Stomach (tissue), 9 donors: Measurements from ENCODE around the gene CDK5RAP3. TPM values are rescaled to one million over a fixed set of nuclear protein-coding genes. Genes with fewer than 3 reads are reported as not detected.
A peak's percentile ranks its signal among the peaks of the same experiment; 100 is the strongest.

ENCODE experiments used
- DNase-seq, 2 donors: peaks; one replicate each; pipeline versions ENCODE4 v3.0.0 to v3.0.0-alpha.2; 2013 to 2019
- H3K27ac ChIP-seq, 5 donors: fragments of 200-600 bp in 4 of 5; sonication (generic) in 4 of 5; one replicate each; pipeline ENCODE4 v1.5.1; 2013 to 2019; ENCODE audit warnings: mild to moderate bottlenecking in 1 of 5, moderate library complexity in 1 of 5
- H3K27me3 ChIP-seq, 3 donors: fragments of 200-600 bp; sonication (generic); one replicate each; pipeline ENCODE4 v1.5.1; 2017 to 2019; ENCODE audit warnings: mixed run types in 1 of 3
- H3K36me3 ChIP-seq, 4 donors: fragments of 200-600 bp; sonication (generic); 1 replicate in 3 of 4; 2 replicates in 1 of 4; pipeline ENCODE4 v1.5.1; 2016 to 2019
- H3K4me1 ChIP-seq, 4 donors: fragments of 200-600 bp; sonication (generic); one replicate each; pipeline ENCODE4 v1.5.1; 2016 to 2019
- H3K4me3 ChIP-seq, 4 donors: fragments of 200-600 bp; sonication (generic) in 3 of 4; one replicate each; pipeline ENCODE4 v1.5.1; 2016 to 2019; ENCODE audit warnings: mild to moderate bottlenecking in 1 of 4
- H3K9me3 ChIP-seq, 4 donors: fragments of 200-600 bp; sonication (generic); one replicate each; pipeline ENCODE4 v1.5.1; 2016 to 2019
- EP300 ChIP-seq: sonication (generic); formaldehyde crosslinking; IDR thresholded peaks from one replicate; pipeline ENCODE4 v1.6.1; 2017; ENCODE audit warnings: antibody characterized with exemption
- POLR2A ChIP-seq, 4 donors: fragments of 450-650 bp; IDR thresholded peaks; one replicate each; pipeline ENCODE4 v1.6.1; 2016; ENCODE audit warnings: antibody characterized with exemption in 4 of 4, control low read depth in 2 of 4, mild to moderate bottlenecking in 1 of 4, moderate library complexity in 1 of 4
- POLR2AphosphoS5 ChIP-seq, 3 donors: sonication (generic); formaldehyde crosslinking; IDR thresholded peaks; one replicate each; pipeline ENCODE4 v1.6.1; 2016; ENCODE audit warnings: antibody characterized with exemption in 3 of 3
- WGBS, 5 donors: extraction: QIAGEN DNeasy Blood & Tissue Kit in 3 of 5; methylation state at CpG; one replicate each; pipeline versions ENCODE4 v1.1.5 to v1.1.7; 2013 to 2018; 5-methylcytosine and 5-hydroxymethylcytosine counted together
- intact Hi-C: fragments of 100-400 bp; cut with DNase I; formaldehyde crosslinking; loops from one replicate; pipeline ENCODE4 v1.15.1; 2023; ENCODE audit warnings: low total_unique reads
- polyA plus RNA-seq, 3 donors: library from polyadenylated mRNA; stranded (reverse); fragments of 200-250 nt; gene quantifications; one replicate each; pipeline ENCODE4 v1.2.3, GENCODE V29; 2013
- total RNA-seq, 5 donors: library from RNA; depleted of rRNA; stranded (reverse); fragments of >200 nt; gene quantifications; one replicate each; pipeline versions ENCODE4 v1.1.0 to v1.2.3, GENCODE V29; 2014 to 2016
- TF ChIP-seq, protein P1 (sequence below), 7 experiments: fragments of 450-650 bp in 4 of 7; fragments of 200-600 bp in 3 of 7; sonication (generic) in 3 of 7; IDR thresholded peaks; one replicate each; pipeline ENCODE4 v1.5.1; 2016 to 2019; ENCODE audit warnings: antibody characterized with exemption in 7 of 7, control low read depth in 2 of 7, mild to moderate bottlenecking in 1 of 7
- donor health status: healthy with polysubstance abuse.
- donor health status: Bipolar disorder and iron deficiency.
- donor health status: healthy.

Gene CDK5RAP3
- total and polyA plus RNA-seq, 8 donors: 101 to 682 (median 277) TPM

DNA sequence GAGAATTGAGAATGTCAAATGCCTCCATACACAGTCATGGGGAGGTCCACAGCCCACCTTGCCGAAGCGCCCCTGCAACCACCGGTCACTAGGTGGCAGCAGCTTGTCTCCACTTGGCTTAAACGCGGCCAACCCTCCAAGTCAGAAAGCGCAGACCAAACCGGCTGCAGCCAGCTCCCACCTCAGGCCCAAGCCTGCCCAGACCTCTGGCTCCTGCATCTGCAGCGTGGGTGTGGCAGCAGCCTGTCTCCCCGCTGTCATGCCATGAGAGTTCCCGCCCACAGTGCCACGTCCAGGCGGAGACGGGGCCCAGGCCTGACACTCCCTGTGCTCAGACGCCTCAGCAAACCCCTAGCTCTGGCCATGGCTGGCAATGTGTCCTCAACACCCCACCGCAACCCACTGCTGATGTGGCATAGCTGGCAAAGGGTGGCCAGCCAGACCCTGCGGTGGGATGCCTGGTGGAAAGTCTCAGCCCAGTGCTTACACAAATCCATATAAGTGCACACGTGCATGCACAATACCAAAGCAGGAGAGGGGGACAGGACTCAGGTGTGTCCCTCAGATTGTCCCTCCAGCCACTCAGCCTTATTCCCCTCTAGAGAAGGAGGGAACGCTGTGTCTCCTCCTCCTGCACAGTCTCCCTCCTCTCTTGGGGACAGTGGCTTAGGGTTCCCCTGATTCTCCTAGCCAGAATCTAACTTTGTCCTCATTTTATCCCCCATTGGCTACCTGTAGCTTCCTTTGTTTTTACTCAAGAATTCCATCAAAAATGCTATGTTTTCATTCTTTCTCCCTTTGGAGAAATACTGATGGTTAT, 55.8 kb downstream of the CDK5RAP3 start:
- 17 to 44% (median 21%) methylated on average over 3 to 18 of the region's 18 CpGs for WGBS, 5 donors

GRCh38 chr17:48027322-48027981, 56.5 kb downstream of the CDK5RAP3 start:
- intact Hi-C loops: loop anchor here (5.0 kb wide), 2 partner anchors 50 to 100 kb away; no protein-coding TSS in a partner anchor
- no peaks in the 10 kb centered on the region for H3K36me3 ChIP-seq
- peaks cover 0 to 17% (median 11%) of the 10 kb centered on the region in 3 donors for H3K27me3 ChIP-seq
- H3K4me3 ChIP-seq: no peak overlapping the region
- H3K27ac ChIP-seq: no peak overlapping the region
- DNase-seq: no peak
- WGBS, 5 donors: 68 to 80% (median 76%) methylated on average over 11 to 12 of the region's 12 CpGs
- no peak for TF ChIP-seq POLR2A (IDR thresholded peaks at IDR 0.05)
- no peak for TF ChIP-seq EP300
- TF ChIP-seq, protein P1, sequence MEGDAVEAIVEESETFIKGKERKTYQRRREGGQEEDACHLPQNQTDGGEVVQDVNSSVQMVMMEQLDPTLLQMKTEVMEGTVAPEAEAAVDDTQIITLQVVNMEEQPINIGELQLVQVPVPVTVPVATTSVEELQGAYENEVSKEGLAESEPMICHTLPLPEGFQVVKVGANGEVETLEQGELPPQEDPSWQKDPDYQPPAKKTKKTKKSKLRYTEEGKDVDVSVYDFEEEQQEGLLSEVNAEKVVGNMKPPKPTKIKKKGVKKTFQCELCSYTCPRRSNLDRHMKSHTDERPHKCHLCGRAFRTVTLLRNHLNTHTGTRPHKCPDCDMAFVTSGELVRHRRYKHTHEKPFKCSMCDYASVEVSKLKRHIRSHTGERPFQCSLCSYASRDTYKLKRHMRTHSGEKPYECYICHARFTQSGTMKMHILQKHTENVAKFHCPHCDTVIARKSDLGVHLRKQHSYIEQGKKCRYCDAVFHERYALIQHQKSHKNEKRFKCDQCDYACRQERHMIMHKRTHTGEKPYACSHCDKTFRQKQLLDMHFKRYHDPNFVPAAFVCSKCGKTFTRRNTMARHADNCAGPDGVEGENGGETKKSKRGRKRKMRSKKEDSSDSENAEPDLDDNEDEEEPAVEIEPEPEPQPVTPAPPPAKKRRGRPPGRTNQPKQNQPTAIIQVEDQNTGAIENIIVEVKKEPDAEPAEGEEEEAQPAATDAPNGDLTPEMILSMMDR (IDR thresholded peaks at IDR 0.05): no peak
- TF ChIP-seq POLR2AphosphoS5 (IDR thresholded peaks at IDR 0.05): no peak
- peaks cover 34 to 48% (median 45%) of the 10 kb centered on the region in 4 donors for H3K4me1 ChIP-seq
- no peaks in the 10 kb centered on the region for H3K9me3 ChIP-seq

More for the DNA sequence above, 55.8 kb downstream of the CDK5RAP3 start:
- intact Hi-C loops: loop anchor here (5.0 kb wide), 2 partner anchors 51 to 101 kb away; no protein-coding TSS in a partner anchor
- Histone ChIP-seq H3K27me3 (peaks cover 0 to 17% (median 11%) of the 10 kb centered on the region in 3 donors), H3K27ac (peak overlapping the region in 1 of 5 donors; percentile 87), H3K4me1 (peaks cover 34 to 53% (median 46%) of the 10 kb centered on the region in 4 donors), H3K9me3 (no peaks in the 10 kb centered on the region), H3K4me3 (peak overlapping the region in 1 of 4 donors; percentile 14), H3K36me3 (no peaks in the 10 kb centered on the region)
- peak; percentile 83 to 97 for DNase-seq
- TF ChIP-seq EP300 (no peak), POLR2A (IDR thresholded peaks at IDR 0.05) (no peak), POLR2AphosphoS5 (IDR thresholded peaks at IDR 0.05) (peak in 1 of 3 donors; percentile 60)
- TF ChIP-seq, protein P1 (IDR thresholded peaks at IDR 0.05): peak in 5 of 7 experiments; percentile 77 to 86 (median 82)

- H3K9me3 ChIP-seq: no peaks in the 10 kb centered on the region
- 71 to 91% (median 88%) methylated on average over 1 of the region's 1 CpG for WGBS, 5 donors
Measured at GRCh38 chr17:48028736-48029135, 57.8 kb downstream of the CDK5RAP3 start.

GRCh38 chr17:48030531-48030930, 59.6 kb downstream of the CDK5RAP3 start:
- intact Hi-C loops: no loop called here
- H3K4me1 ChIP-seq: peaks cover 14 to 22% (median 16%) of the 10 kb centered on the region in 4 donors
- no peaks in the 10 kb centered on the region for H3K9me3 ChIP-seq
- no peaks in the 10 kb centered on the region for H3K27me3 ChIP-seq
- no peak overlapping the region for H3K27ac ChIP-seq
- TF ChIP-seq, protein P1 (IDR thresholded peaks at IDR 0.05): no peak
- TF ChIP-seq POLR2A (IDR thresholded peaks at IDR 0.05) (no peak), EP300 (no peak), POLR2AphosphoS5 (IDR thresholded peaks at IDR 0.05) (no peak)
- no peak overlapping the region for H3K4me3 ChIP-seq
- peaks cover 0 to 4% (median 0%) of the 10 kb centered on the region in 4 donors for H3K36me3 ChIP-seq
- DNase-seq: no peak
- WGBS, 5 donors: 34 to 53% (median 52%) methylated on average over 5 of the region's 5 CpGs

More at GRCh38 chr17:48028736-48029135, 57.8 kb downstream of the CDK5RAP3 start:
- H3K4me1 ChIP-seq: peaks cover 25 to 37% (median 33%) of the 10 kb centered on the region in 4 donors
- no peak overlapping the region for H3K4me3 ChIP-seq
- no peak for TF ChIP-seq POLR2A (IDR thresholded peaks at IDR 0.05)
- intact Hi-C loops: loop anchor here (5.0 kb wide), 2 partner anchors 49 to 99 kb away; no protein-coding TSS in a partner anchor
- DNase-seq: no peak
- peaks cover 0 to 3% (median 0%) of the 10 kb centered on the region in 4 donors for H3K36me3 ChIP-seq
- H3K27me3 ChIP-seq: peaks cover 0 to 6% (median 6%) of the 10 kb centered on the region in 3 donors
- H3K27ac ChIP-seq: no peak overlapping the region

Other genes starting within 250 kb of the CDK5RAP3 start
- under 1 TPM in 2 of 5 donors, not detected in 3; 0.29 to 0.55 TPM for gene TBX21, start 237.9 kb upstream of the CDK5RAP3 start, total RNA-seq
- gene TBX21, start 237.9 kb upstream of the CDK5RAP3 start, polyA plus RNA-seq: under 1 TPM; 0.10 to 0.92 (median 0.31) TPM
- 100 to 1,000 TPM in 3 of 5 donors, 10 to 100 TPM in 2; 26.3 to 330 (median 141) TPM for gene OSBPL7, start 149.3 kb upstream of the CDK5RAP3 start, total RNA-seq
- gene OSBPL7, start 149.3 kb upstream of the CDK5RAP3 start, polyA plus RNA-seq: 10 to 100 TPM in 2 of 3 donors, 1 to 10 TPM in 1; 7.9 to 22.6 (median 19.4) TPM
- 10 to 100 TPM in 4 of 5 donors, 1 to 10 TPM in 1; 7.8 to 85.2 (median 24.6) TPM for gene MRPL10, start 139.6 kb upstream of the CDK5RAP3 start, total RNA-seq
- gene MRPL10, start 139.6 kb upstream of the CDK5RAP3 start, polyA plus RNA-seq: 10 to 100 TPM; 37.1 to 69.7 (median 38.1) TPM
- not detected for gene LRRC46, start 139.4 kb upstream of the CDK5RAP3 start, total RNA-seq
- gene LRRC46, start 139.4 kb upstream of the CDK5RAP3 start, polyA plus RNA-seq: under 1 TPM; 0.31 to 0.75 (median 0.48) TPM
- 10 to 100 TPM in 4 of 5 donors, 1 to 10 TPM in 1; 7.0 to 44.9 (median 22.2) TPM for gene SCRN2, start 129.8 kb upstream of the CDK5RAP3 start, total RNA-seq
- 10 to 100 TPM; 30.5 to 38.3 (median 32.1) TPM for gene SCRN2, start 129.8 kb upstream of the CDK5RAP3 start, polyA plus RNA-seq
- gene SP6, start 120.0 kb upstream of the CDK5RAP3 start, total RNA-seq: 1 to 10 TPM in 1 of 5 donors, under 1 TPM in 1, not detected in 3; 0.92 to 3.0 TPM
- gene SP6, start 120.0 kb upstream of the CDK5RAP3 start, polyA plus RNA-seq: under 1 TPM; 0.31 to 0.38 (median 0.31) TPM
- gene SP2, start 74.9 kb upstream of the CDK5RAP3 start, total RNA-seq: 10 to 100 TPM in 2 of 5 donors, 1 to 10 TPM in 2, under 1 TPM in 1; 0.87 to 22.8 (median 3.1) TPM
- 10 to 100 TPM in 1 of 3 donors, 1 to 10 TPM in 2; 4.7 to 11.9 (median 8.0) TPM for gene SP2, start 74.9 kb upstream of the CDK5RAP3 start, polyA plus RNA-seq
- gene PNPO, start 29.5 kb upstream of the CDK5RAP3 start, total RNA-seq: 10 to 100 TPM in 4 of 5 donors, not detected in 1; 12.1 to 44.2 (median 19.8) TPM
- 10 to 100 TPM in 1 of 3 donors, 1 to 10 TPM in 2; 7.6 to 10.3 (median 8.6) TPM for gene PNPO, start 29.5 kb upstream of the CDK5RAP3 start, polyA plus RNA-seq
- gene PRR15L, start 13.2 kb upstream of the CDK5RAP3 start, total RNA-seq: 10 to 100 TPM; 23.9 to 93.6 (median 69.8) TPM
- gene PRR15L, start 13.2 kb upstream of the CDK5RAP3 start, polyA plus RNA-seq: 100 to 1,000 TPM in 1 of 3 donors, 10 to 100 TPM in 2; 71.0 to 102 (median 97.9) TPM
- gene COPZ2, start 66.7 kb downstream of the CDK5RAP3 start, total RNA-seq: 100 to 1,000 TPM in 1 of 5 donors, 10 to 100 TPM in 2, 1 to 10 TPM in 2; 6.8 to 187 (median 12.3) TPM
- gene COPZ2, start 66.7 kb downstream of the CDK5RAP3 start, polyA plus RNA-seq: 10 to 100 TPM; 17.0 to 20.4 (median 17.1) TPM
- gene NFE2L1, start 77.2 kb downstream of the CDK5RAP3 start, total RNA-seq: 100 to 1,000 TPM in 3 of 5 donors, 10 to 100 TPM in 2; 51.4 to 160 (median 126) TPM
- gene NFE2L1, start 77.2 kb downstream of the CDK5RAP3 start, polyA plus RNA-seq: 10 to 100 TPM; 25.2 to 39.5 (median 36.6) TPM
- gene CBX1, start 130.4 kb downstream of the CDK5RAP3 start, total RNA-seq: 10 to 100 TPM; 12.8 to 65.6 (median 40.3) TPM
- gene CBX1, start 130.4 kb downstream of the CDK5RAP3 start, polyA plus RNA-seq: 10 to 100 TPM; 21.3 to 27.3 (median 23.4) TPM
- gene SNX11, start 136.7 kb downstream of the CDK5RAP3 start, total RNA-seq: 10 to 100 TPM in 3 of 5 donors, 1 to 10 TPM in 2; 3.5 to 35.7 (median 13.8) TPM
- gene SNX11, start 136.7 kb downstream of the CDK5RAP3 start, polyA plus RNA-seq: 10 to 100 TPM; 13.2 to 16.8 (median 14.4) TPM